Stimulated activated CD4-positive, alpha-beta T cell treated with anti-CD3 and anti-CD28 coated beads, Interleukin-1b, Interleukin-23, amount 100 ng/mL, for 4 hours (primary cell): ENCODE measurements around the gene ANKRD13D.

Experiments used
- DNase-seq, 2 donors: peaks; one replicate each; pipeline ENCODE4 v3.0.0-alpha.2; 2020; ENCODE audit warnings: low read depth in 2 of 2

ANKRD13D gene

GRCh38 chr11:67273260-67273990 lies 15.7 kb upstream of the ANKRD13D start:
- DNase-seq, result no peak

GRCh38 chr11:67274768-67275605 lies 14.1 kb upstream of the ANKRD13D start:
- DNase-seq, result no peak

GRCh38 chr11:67275606-67276409 lies 13.3 kb upstream of the ANKRD13D start:
- no peak for DNase-seq

GRCh38 chr11:67276781-67277230 lies 12.3 kb upstream of the ANKRD13D start:
- DNase-seq, result no peak

GRCh38 chr11:67277231-67277961 lies 11.7 kb upstream of the ANKRD13D start:
- peak; percentile 74 to 81 for DNase-seq

GRCh38 chr11:67278135-67278938 lies 10.8 kb upstream of the ANKRD13D start:
- DNase-seq, result no peak

- no peak for DNase-seq
These were observed 10.0 kb upstream of the ANKRD13D start for GRCh38 chr11:67278939-67279588.

GRCh38 chr11:67279589-67280340 lies 9.3 kb upstream of the ANKRD13D start:
- no peak for DNase-seq

GRCh38 chr11:67280341-67280787 lies 8.7 kb upstream of the ANKRD13D start:
- DNase-seq, result no peak

- DNase-seq, result no peak
These were observed 8.1 kb upstream of the ANKRD13D start for GRCh38 chr11:67280788-67281551.

GRCh38 chr11:67281552-67282150 lies 7.5 kb upstream of the ANKRD13D start:
- DNase-seq, result no peak

GRCh38 chr11:67282155-67282875 lies 6.8 kb upstream of the ANKRD13D start:
- no peak for DNase-seq

GRCh38 chr11:67282876-67283371 lies 6.2 kb upstream of the ANKRD13D start:
- DNase-seq, result no peak

GRCh38 chr11:67283481-67283963 lies 5.6 kb upstream of the ANKRD13D start:
- no peak for DNase-seq

GRCh38 chr11:67284811-67285540 lies 4.1 kb upstream of the ANKRD13D start:
- DNase-seq, result no peak
